Aorta (tissue), 5 donors: ENCODE data around the gene MVP. TPM values are rescaled to one million over a fixed set of nuclear protein-coding genes. Genes with fewer than 3 reads are reported as not detected.

Experiments used
- ATAC-seq: fragments of 200-7000 bp; cut with Tn5 transposase; one replicate; pipeline ENCODE4 v1.9.1; 2022; ENCODE audit warnings: moderate library complexity; ENCODE audit not compliant: low FRiP score
- DNase-seq, 2 donors: peaks; one replicate each; pipeline ENCODE4 v3.0.0-alpha.2; 2020
- H3K27ac ChIP-seq, 2 donors: one replicate each; pipeline ENCODE4 v1.5.1; 2013; ENCODE audit warnings: low read length in 2 of 2, mild to moderate bottlenecking in 2 of 2, moderate library complexity in 2 of 2, control low read depth in 1 of 2, inconsistent platforms in 1 of 2, low read depth in 1 of 2
- H3K27me3 ChIP-seq, 2 donors: one replicate each; pipeline ENCODE4 v1.6.1; 2013; ENCODE audit warnings: control low read depth in 1 of 2, low read length in 1 of 2, mild to moderate bottlenecking in 1 of 2, moderate library complexity in 1 of 2; ENCODE audit not compliant: insufficient read depth in 2 of 2, control insufficient read depth in 1 of 2
- H3K36me3 ChIP-seq, 2 donors: one replicate each; pipeline ENCODE4 v1.6.1; 2013; ENCODE audit warnings: control low read depth in 1 of 2, low read length in 1 of 2, mild to moderate bottlenecking in 1 of 2; ENCODE audit not compliant: insufficient read depth in 2 of 2, control insufficient read depth in 1 of 2
- H3K4me1 ChIP-seq, 2 donors: one replicate each; pipeline ENCODE4 v1.6.1; 2013; ENCODE audit warnings: low read length in 2 of 2, control low read depth in 1 of 2, mild to moderate bottlenecking in 1 of 2, moderate library complexity in 1 of 2; ENCODE audit not compliant: insufficient read depth in 2 of 2, control insufficient read depth in 1 of 2
- H3K4me3 ChIP-seq, 2 donors: one replicate each; pipeline ENCODE4 v1.5.1; 2013; ENCODE audit warnings: low read length in 2 of 2, control low read depth in 1 of 2, mild to moderate bottlenecking in 1 of 2
- H3K9me3 ChIP-seq: one replicate; pipeline ENCODE4 v1.6.1; 2013; ENCODE audit warnings: mild to moderate bottlenecking, low read length; ENCODE audit not compliant: control insufficient read depth
- WGBS, 2 donors: extraction: QIAGEN DNeasy Blood & Tissue Kit; methylation state at CpG; one replicate each; pipeline ENCODE4 v1.1.7; 2013; 5-methylcytosine and 5-hydroxymethylcytosine counted together
- intact Hi-C, 2 donors: fragments of 100-400 bp; cut with DNase I; formaldehyde crosslinking; loops; one replicate each; pipeline versions ENCODE4 v1.14.2 to v1.15.0; 2022
- polyA plus RNA-seq, 2 donors: library from polyadenylated mRNA; stranded (reverse); fragments of 200-250 nt; gene quantifications; one replicate each; pipeline ENCODE4 v1.2.3, GENCODE V29; 2013
- total RNA-seq, 2 donors: library from RNA; stranded (reverse); fragmentation: NEBNext Ultra II Directional; extraction: Animal tissue kit (Norgen Biotek cat#: 25700); gene quantifications; one replicate each; pipeline ENCODE4 v1.2.1, GENCODE V29; 2021
- donor health status: healthy with polysubstance abuse.
- donor health status: Bipolar disorder and iron deficiency.
- donor health status: DM: no; HTN: no; CAD: no.
- donor health status: DM: no; HTN: no; CAD: no.
- donor health status: DM: yes; HTN: yes; CAD: no.

Gene MVP
- total and polyA plus RNA-seq, 4 donors, result 76.8 to 186 (median 161) TPM

DNA sequence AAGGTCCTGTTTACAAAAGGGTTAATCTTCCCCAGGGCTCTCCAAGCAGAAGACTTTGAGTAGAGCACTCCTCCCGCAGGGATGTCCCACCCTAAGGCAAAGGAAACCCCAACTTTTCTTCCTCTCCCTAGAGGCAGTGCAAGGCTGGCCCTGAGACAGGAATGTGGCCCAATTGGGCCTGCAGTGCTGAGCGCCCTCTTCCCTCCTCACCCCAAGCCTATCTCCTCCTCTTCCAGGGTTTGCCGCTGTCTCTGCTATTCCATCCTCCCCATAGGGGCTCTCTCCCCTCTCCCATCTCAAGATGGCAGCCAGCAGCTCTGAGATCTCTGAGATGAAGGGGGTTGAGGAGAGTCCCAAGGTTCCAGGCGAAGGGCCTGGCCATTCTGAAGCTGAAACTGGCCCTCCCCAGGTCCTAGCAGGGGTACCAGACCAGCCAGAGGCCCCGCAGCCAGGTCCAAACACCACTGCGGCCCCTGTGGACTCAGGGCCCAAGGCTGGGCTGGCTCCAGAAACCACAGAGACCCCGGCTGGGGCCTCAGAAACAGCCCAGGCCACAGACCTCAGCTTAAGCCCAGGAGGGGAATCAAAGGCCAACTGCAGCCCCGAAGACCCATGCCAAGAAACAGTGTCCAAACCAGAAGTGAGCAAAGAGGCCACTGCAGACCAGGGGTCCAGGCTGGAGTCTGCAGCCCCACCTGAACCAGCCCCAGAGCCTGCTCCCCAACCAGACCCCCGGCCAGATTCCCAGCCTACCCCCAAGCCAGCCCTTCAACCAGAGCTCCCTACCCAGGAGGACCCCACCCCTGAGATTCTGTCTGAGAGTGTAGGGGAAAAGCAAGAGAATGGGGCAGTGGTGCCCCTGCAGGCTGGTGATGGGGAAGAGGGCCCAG lies 7.3 kb upstream of the MVP start:
- Histone ChIP-seq H3K4me3 (peak overlapping the region in 1 of 2 donors; percentile 47), H3K27me3 (no peaks in the 10 kb centered on the region)
- intact Hi-C loops, result loop anchor here in 1 of 2 donors (10.0 kb wide), 2 partner anchors 182 to 952 kb away; partner anchors contain the start of genes CFAP119, HIRIP3, INO80E and RNF40

GRCh38 chr16:29813644-29814562 lies 6.4 kb upstream of the MVP start:
- Histone ChIP-seq H3K27me3 (no peaks in the 10 kb centered on the region), H3K27ac (no peak overlapping the region), H3K9me3 (no peaks in the 10 kb centered on the region), H3K4me1 (no peaks in the 10 kb centered on the region), H3K4me3 (no peak overlapping the region), H3K36me3 (no peaks in the 10 kb centered on the region)
- DNase-seq, result peak in 1 of 2 donors; percentile 53
- no peak for ATAC-seq
- intact Hi-C loops, result loop anchor here in 1 of 2 donors (10.0 kb wide), 2 partner anchors 181 to 951 kb away; partner anchors contain the start of genes CFAP119, HIRIP3, INO80E and RNF40
- WGBS, 2 donors, result 54 to 62% methylated on average over 22 to 24 of the region's 24 CpGs

More for the DNA sequence above, 7.3 kb upstream of the MVP start:
- WGBS, 2 donors, result 23 to 26% methylated on average over 9 of the region's 9 CpGs
- DNase-seq, result no peak
- no peaks in the 10 kb centered on the region for H3K36me3 ChIP-seq
- H3K4me1 ChIP-seq, result no peaks in the 10 kb centered on the region
- H3K27ac ChIP-seq, result peak overlapping the region in 1 of 2 donors; percentile 75
- no peaks in the 10 kb centered on the region for H3K9me3 ChIP-seq
- no peak for ATAC-seq

GRCh38 chr16:29814592-29814991 lies 5.7 kb upstream of the MVP start:
- H3K4me3 ChIP-seq, result no peak overlapping the region
- H3K36me3 ChIP-seq, result no peaks in the 10 kb centered on the region
- no peak overlapping the region for H3K27ac ChIP-seq
- no peaks in the 10 kb centered on the region for H3K9me3 ChIP-seq
- H3K4me1 ChIP-seq, result no peaks in the 10 kb centered on the region
- WGBS, 2 donors, result 74 to 76% methylated on average over 5 of the region's 5 CpGs
- DNase-seq (peak in 1 of 2 donors; percentile 47), ATAC-seq (no peak)
- no peaks in the 10 kb centered on the region for H3K27me3 ChIP-seq
- intact Hi-C loops, result loop anchor here in 1 of 2 donors (10.0 kb wide), 2 partner anchors 180 to 950 kb away; partner anchors contain the start of genes CFAP119, HIRIP3, INO80E and RNF40

- WGBS, 2 donors, result 4 to 5% methylated on average over 39 of the region's 39 CpGs
- Histone ChIP-seq H3K36me3 (no peaks in the 10 kb centered on the region), H3K4me3 (peak overlapping the region in 1 of 2 donors; percentile 24), H3K27ac (peak overlapping the region in 1 of 2 donors; percentile 79), H3K9me3 (no peaks in the 10 kb centered on the region), H3K27me3 (no peaks in the 10 kb centered on the region), H3K4me1 (no peaks in the 10 kb centered on the region)
- ATAC-seq (no peak), DNase-seq (peak in 1 of 2 donors; percentile 66)
- intact Hi-C loops, result loop anchor here (5.0 to 10.0 kb wide), 3 partner anchors 47 to 950 kb away; partner anchors contain the start of genes CDIPT (in 1 of the 2), CFAP119 (in 1 of the 2), HIRIP3 (in 1 of the 2) and INO80E (in 1 of the 2)
Observed at GRCh38 chr16:29815032-29815721, 5.1 kb upstream of the MVP start.

DNA sequence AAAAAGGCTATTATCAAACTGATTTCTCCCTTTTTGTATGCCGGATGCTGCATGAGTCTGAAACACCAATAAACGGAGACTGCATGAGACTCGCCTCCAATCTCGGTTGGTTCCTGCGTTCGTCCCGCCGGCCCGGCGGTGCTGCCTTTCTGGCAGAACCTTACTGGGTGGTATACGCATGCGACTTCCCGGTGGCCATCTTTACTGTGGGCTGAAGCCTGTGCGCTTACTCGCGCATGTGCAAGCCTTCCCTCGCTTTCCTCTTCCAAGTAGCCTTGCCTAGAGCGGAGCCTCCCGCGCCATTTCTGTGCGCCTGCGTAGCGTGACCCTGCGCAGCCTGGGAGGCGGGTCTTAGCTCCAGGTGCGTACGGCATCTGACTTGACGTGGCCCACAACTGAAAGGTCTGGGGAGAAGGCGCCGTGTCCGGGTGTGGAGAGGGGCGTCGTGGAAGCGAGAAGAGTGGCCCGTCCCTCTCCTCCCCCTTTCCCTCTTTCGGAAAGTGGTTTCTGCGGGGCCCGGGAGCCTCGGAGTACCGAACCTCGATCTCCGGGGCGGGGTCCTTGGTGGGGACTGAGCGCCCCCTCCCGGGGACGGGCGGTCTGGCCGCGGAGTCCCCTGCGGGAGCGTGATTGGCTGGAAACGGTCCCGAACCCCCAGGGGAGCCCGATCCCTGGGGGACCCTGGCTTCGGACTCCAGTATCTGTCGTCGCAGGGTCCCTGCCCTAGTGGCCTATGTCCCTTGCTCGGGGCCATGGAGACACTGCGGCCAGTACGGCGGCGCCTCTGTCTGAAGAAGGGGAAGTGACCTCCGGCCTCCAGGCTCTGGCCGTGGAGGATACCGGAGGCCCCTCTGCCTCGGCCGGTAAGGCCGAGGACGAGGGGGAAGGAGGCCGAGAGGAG lies 4.2 kb upstream of the MVP start, which contains the start of gene PAGR1:
PAGR1 (plus strand) TSS at position 360 of the 901 bp plus-strand sequence; CDS start at position 734, 374 bp downstream.
- H3K27ac ChIP-seq, result peak within 1 kb of the TSS; percentile 10 to 79
- WGBS, 2 donors, result 0% methylated on average over 59 to 70 of the region's 70 CpGs
- no peaks in the 10 kb centered on the region for H3K27me3 ChIP-seq
- intact Hi-C loops, result loop anchor here (5.0 to 10.0 kb wide), 3 partner anchors 46 to 949 kb away; partner anchors contain the start of genes CDIPT (in 1 of the 2), CFAP119 (in 1 of the 2), HIRIP3 (in 1 of the 2) and INO80E (in 1 of the 2)
- H3K4me3 ChIP-seq, result peak within 1 kb of the TSS; percentile 44 to 60
- DNase-seq (peak; percentile 99), ATAC-seq (peak; percentile 87)
- no peaks in the 10 kb centered on the region for H3K9me3 ChIP-seq
- H3K4me1 ChIP-seq, result no peaks in the 10 kb centered on the region
- no peaks in the 10 kb centered on the region for H3K36me3 ChIP-seq

GRCh38 chr16:29816694-29817441 lies 3.4 kb upstream of the MVP start:
- DNase-seq, result peak; percentile 85 to 89
- WGBS, 2 donors, result 4% methylated on average over 37 of the region's 37 CpGs
- no peaks in the 10 kb centered on the region for H3K4me1 ChIP-seq
- no peaks in the 10 kb centered on the region for H3K27me3 ChIP-seq
- intact Hi-C loops, result loop anchor here (5.0 to 10.0 kb wide), 3 partner anchors 45 to 948 kb away; partner anchors contain the start of genes CDIPT (in 1 of the 2), CFAP119 (in 1 of the 2), HIRIP3 (in 1 of the 2) and INO80E (in 1 of the 2)
- H3K27ac ChIP-seq, result peak overlapping the region; percentile 10 to 79
- peak; percentile 61 for ATAC-seq
- no peaks in the 10 kb centered on the region for H3K36me3 ChIP-seq
- H3K4me3 ChIP-seq, result peak overlapping the region; percentile 44 to 60
- no peaks in the 10 kb centered on the region for H3K9me3 ChIP-seq
